Osteocyte (in vitro differentiated cells): ENCODE measurements around the gene FSTL4. TPM values are rescaled to one million over a fixed set of nuclear protein-coding genes. Genes with fewer than 3 reads are reported as not detected.

Experiments used
- DNase-seq: peaks from one replicate; pipeline ENCODE4 v3.0.0; 2021; ENCODE audit warnings: mixed read lengths; ENCODE audit not compliant: unreplicated experiment; ENCODE audit errors: extremely low spot score
- H3K27ac Mint-ChIP-seq: one replicate; pipeline ENCODE4 v1.8.0; 2021; ENCODE audit warnings: mild to moderate bottlenecking, mixed read lengths; ENCODE audit not compliant: unreplicated experiment
- H3K27me3 Mint-ChIP-seq: one replicate; pipeline ENCODE4 v1.8.0; 2021; ENCODE audit warnings: mixed read lengths; ENCODE audit not compliant: unreplicated experiment
- H3K36me3 Mint-ChIP-seq: one replicate; pipeline ENCODE4 v1.8.0; 2021; ENCODE audit warnings: mixed read lengths; ENCODE audit not compliant: unreplicated experiment
- H3K4me1 Mint-ChIP-seq: one replicate; pipeline ENCODE4 v1.8.0; 2021; ENCODE audit warnings: mixed read lengths; ENCODE audit not compliant: unreplicated experiment
- H3K4me3 Mint-ChIP-seq: one replicate; pipeline ENCODE4 v1.8.0; 2021; ENCODE audit warnings: mild to moderate bottlenecking, moderate library complexity, mixed read lengths; ENCODE audit not compliant: unreplicated experiment
- H3K9me3 Mint-ChIP-seq: one replicate; pipeline ENCODE4 v1.8.0; 2021; ENCODE audit warnings: mixed read lengths; ENCODE audit not compliant: unreplicated experiment
- total RNA-seq: library from RNA; stranded (reverse); gene quantifications from 2 replicates; pipeline ENCODE4 v1.2.1, GENCODE V29; 2021
- TF ChIP-seq, protein P1 (sequence below): fragments of 200-600 bp; sonication (generic); IDR thresholded peaks from 2 replicates; pipeline ENCODE4 v1.5.0; 2021; ENCODE audit warnings: antibody characterized with exemption, mild to moderate bottlenecking, moderate library complexity

FSTL4 gene
- total RNA-seq, 1 donor from 2014 or later: not detected

DNA sequence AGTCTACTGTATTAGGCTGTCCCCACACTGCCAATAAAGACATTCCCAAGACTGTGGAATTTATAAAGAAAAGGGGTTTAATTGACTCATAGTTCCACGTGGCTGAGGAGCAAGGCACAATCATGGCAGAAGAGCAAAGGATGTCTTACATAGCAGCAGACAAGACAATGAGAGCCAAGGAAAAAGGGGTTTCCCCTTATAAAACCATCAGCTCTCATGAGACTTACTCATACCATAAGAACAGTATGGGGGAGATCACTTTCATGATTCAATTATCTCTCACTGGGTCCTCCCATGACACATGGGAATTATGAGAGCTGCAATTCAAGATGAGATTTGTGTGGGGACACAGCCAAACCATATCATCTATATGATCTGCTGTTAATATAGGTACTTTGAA lies 14.8 kb upstream of the FSTL4 start:
- Mint-ChIP-seq H3K27me3 (peaks cover 54% of the 10 kb centered on the region), H3K36me3 (no peaks in the 10 kb centered on the region), H3K4me1 (no peaks in the 10 kb centered on the region), H3K27ac (no peak overlapping the region), H3K9me3 (no peaks in the 10 kb centered on the region), H3K4me3 (no peak overlapping the region)
- TF ChIP-seq, protein P1, sequence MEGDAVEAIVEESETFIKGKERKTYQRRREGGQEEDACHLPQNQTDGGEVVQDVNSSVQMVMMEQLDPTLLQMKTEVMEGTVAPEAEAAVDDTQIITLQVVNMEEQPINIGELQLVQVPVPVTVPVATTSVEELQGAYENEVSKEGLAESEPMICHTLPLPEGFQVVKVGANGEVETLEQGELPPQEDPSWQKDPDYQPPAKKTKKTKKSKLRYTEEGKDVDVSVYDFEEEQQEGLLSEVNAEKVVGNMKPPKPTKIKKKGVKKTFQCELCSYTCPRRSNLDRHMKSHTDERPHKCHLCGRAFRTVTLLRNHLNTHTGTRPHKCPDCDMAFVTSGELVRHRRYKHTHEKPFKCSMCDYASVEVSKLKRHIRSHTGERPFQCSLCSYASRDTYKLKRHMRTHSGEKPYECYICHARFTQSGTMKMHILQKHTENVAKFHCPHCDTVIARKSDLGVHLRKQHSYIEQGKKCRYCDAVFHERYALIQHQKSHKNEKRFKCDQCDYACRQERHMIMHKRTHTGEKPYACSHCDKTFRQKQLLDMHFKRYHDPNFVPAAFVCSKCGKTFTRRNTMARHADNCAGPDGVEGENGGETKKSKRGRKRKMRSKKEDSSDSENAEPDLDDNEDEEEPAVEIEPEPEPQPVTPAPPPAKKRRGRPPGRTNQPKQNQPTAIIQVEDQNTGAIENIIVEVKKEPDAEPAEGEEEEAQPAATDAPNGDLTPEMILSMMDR: no peak
- no peak for DNase-seq

DNA sequence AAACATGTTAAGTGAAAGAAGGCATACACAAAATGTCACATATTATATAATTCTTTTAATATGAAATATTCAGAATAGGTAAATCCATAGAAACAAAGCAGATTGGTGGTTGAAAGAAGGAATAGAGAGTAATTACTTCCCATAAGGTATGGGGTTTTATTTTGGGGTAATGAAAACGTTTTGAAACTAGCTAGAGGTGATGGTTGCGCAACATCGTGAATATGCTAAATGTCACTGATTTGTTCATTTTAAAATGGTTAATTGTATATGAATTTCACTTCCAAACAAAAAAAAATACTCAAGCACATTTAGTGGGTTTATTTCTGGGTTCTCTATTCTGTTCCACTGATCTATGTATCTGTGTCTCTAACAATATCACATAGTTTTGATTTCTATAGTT lies 12.0 kb upstream of the FSTL4 start:
- Mint-ChIP-seq H3K36me3 (no peaks in the 10 kb centered on the region), H3K27ac (no peak overlapping the region), H3K4me1 (no peaks in the 10 kb centered on the region), H3K4me3 (no peak overlapping the region), H3K27me3 (peaks cover 51% of the 10 kb centered on the region), H3K9me3 (no peaks in the 10 kb centered on the region)
- no peak for DNase-seq
- TF ChIP-seq, protein P1: no peak

DNA sequence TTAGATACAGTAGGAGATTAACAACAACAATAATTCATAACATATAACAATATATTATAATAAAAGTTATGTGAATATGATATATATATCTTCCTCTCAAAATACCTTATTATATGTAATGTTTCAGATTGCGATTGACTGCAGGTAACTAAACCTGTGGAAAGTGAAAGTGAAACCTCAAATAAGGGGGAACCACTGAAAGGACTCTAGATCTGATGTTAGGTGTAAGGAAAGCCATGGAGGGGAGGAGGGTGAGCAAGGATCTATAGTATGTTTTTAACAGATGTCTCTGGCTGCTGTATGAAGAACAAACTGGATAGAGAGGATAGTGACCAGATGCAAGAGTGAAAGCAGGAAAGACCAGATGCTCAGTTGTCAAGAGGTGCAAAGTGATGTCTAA lies 5.8 kb upstream of the FSTL4 start:
- Mint-ChIP-seq H3K27me3 (peaks cover 62% of the 10 kb centered on the region), H3K36me3 (no peaks in the 10 kb centered on the region), H3K27ac (no peak overlapping the region), H3K4me1 (no peaks in the 10 kb centered on the region), H3K4me3 (no peak overlapping the region), H3K9me3 (no peaks in the 10 kb centered on the region)
- DNase-seq: no peak
- TF ChIP-seq, protein P1: no peak

DNA sequence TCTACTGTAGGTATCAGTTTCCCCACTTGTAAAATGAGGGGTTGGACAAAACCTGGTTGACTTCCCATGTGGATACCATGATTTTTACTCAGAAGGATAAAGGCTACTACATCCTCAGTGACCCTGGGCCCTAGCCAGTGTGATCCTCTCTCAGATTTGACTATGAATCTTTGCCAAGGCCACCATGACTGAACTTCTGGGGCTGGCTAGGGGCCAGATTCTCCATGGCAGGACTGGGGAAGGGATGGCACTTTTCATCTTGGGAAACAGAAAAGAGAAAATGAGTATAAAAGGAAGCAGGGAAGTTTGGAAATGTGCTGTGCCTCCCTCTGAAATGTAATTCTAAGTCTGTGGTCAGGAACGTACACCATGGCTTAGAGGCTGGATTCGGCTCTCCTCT lies 1.4 kb upstream of the FSTL4 start:
- H3K27ac Mint-ChIP-seq: no peak overlapping the region
- H3K36me3 Mint-ChIP-seq: no peaks in the 10 kb centered on the region
- no peak overlapping the region for H3K4me3 Mint-ChIP-seq
- peaks cover 12% of the 10 kb centered on the region for H3K4me1 Mint-ChIP-seq
- H3K9me3 Mint-ChIP-seq: no peaks in the 10 kb centered on the region
- no peak for DNase-seq
- peaks cover 69% of the 10 kb centered on the region for H3K27me3 Mint-ChIP-seq
- TF ChIP-seq, protein P1: no peak

DNA sequence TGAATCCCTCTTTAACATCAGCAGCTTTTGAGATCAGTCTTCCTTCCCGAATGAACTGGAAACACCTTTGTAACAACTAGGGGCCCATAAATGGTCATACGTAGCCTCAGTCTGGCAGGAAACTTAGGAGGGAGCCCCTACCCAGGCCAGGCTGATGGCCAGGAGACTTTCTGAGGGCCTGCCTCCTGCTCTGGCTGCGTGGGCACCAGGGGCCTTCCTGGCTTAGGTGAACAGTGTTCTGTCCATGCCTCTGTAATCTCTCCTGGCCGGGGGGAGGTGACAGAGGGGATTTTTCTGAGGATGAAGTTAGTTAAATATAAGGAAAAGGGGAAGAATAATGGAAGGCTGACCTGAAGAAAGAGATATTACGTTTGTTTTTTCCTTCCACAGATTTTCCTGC lies 843 bp upstream of the FSTL4 start:
- TF ChIP-seq, protein P1: no peak
- Mint-ChIP-seq H3K27ac (no peak overlapping the region), H3K4me3 (peak overlapping the region; percentile 50), H3K36me3 (no peaks in the 10 kb centered on the region), H3K9me3 (no peaks in the 10 kb centered on the region), H3K27me3 (peaks cover 70% of the 10 kb centered on the region), H3K4me1 (peaks cover 12% of the 10 kb centered on the region)
- no peak for DNase-seq
